Fibroblast of upper back skin (primary cell): ENCODE measurements around the gene PACS1.
"Not testable (repeated sequence)": the region's sequence is repeated elsewhere in the genome, so short reads cannot be mapped to it uniquely, and the experiment has no call there.

Source experiments
- DNase-seq: peaks from one replicate; pipeline ENCODE4 v3.0.0-alpha.2; 2013

Gene PACS1

DNA sequence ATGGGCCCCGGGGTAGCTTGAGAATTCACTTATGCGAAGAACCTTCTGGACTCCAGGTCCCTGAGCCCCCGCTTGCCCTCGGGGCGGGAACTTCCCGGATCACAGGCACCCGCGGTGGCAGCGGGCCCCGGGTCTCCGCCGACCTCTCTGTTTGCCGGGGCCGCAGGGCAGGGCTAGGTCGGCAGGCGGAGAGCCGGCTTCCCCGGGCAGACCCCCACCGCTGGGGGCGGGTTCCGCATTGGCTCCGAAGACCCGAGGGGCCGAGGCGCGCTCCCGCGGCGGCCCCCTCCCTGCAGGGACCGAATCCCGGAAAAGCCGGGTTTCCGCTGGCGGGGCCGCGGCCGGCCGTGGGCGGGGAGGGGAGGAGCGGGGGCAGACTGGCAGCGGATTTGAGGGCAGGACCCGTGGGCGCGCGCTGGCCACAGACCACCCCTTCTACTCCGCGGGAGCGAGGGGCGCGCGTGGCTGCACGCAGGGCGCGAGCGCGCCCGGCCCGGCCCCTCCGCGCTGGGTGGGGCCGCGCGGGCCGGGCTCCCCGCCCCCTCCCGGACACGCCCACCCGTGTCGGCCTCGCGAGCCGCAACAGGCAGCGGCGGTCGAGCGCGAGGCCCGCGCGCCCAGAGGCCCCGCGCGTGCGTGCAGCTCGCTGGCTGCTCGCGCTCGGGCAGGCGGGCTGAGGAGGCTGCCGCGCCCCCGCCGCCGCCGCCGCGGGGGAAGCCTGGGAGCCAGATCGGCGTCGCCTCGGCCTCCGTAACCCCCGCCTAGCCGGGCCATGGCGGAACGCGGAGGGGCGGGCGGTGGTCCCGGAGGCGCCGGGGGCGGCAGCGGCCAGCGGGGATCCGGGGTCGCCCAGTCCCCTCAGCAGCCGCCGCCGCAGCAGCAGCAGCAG lies at the start of gene PACS1:
TSS of gene PACS1 (plus strand) at position 558 of the 889 bp plus-strand sequence. CDS start at position 773, 215 bp downstream.
- peak; percentile 76 for DNase-seq

DNA sequence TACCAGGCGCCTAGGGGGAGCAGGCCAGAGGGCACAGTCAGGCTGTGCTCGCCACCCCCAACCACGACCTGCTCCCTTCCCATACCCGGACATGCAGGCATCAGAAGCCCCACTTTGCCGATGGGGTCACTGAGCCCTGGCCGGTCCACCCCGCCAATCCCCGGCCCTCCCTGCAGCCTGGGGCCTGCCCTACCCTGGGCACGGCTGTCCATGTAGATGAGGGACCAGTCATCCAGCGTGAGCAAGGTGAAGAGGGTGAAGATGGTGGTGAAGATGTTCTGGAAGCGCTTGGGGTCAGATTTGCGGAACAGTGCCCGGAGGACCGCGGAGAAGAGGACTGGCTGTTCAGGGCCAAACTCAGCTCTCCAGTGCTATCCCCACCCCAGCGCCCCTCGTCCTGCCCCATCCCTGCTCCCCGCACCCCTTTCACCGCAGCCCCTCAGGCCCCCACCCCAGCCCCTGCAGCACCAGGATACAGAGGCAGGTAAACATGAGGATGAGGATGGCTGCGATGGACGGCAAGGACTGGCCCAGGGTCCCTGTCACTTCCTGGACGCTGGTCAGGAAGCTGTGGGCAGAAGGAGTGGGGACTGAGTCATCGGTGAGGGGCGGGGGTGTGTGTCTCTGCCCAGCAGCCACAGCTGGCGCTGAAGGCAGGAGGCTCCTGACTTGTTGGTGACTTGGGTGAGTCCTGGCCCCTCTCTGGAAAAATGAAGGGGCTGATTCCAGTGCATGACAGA lies 49.3 kb upstream of the PACS1 start:
- DNase-seq = peak; percentile 46

DNA sequence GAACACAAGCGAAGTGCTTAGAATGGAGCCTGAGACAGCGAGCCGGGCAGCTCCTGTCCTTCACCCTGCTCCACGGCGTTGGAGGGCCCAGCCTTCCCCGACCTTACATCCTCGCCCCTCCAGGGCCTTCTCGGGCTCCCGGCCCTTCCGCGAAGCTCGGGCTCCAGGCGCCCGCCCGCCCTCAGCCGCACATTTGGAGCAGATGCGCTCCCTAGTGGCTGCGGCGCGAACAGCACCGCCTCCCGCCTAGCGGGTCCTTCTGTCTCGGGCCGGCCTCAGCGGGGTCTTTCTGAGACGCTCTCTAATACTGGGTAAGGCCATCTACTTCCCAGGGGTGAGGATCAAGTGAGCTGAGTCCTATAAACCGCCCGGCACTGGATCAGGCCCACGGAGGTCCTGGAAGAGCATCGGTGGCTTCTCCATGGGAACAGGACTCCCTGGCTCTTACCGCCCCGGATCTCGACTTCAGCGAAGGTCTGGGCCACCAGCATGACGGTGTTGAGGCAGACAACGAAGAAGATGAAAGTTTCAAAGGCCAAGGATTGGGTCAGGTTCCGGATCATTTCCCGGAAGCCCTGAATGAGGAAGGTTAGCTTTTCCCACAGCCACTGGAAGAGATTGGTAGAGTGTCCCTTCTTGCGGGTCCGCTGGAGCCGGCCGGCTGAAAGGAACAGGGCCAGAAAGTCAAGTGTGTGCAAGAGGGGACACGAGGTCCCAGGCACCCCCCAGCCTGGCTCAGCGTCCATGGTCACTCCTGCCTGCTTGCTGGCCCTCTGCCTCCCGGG lies 47.5 kb upstream of the PACS1 start:
- DNase-seq = peak; percentile 53

DNA sequence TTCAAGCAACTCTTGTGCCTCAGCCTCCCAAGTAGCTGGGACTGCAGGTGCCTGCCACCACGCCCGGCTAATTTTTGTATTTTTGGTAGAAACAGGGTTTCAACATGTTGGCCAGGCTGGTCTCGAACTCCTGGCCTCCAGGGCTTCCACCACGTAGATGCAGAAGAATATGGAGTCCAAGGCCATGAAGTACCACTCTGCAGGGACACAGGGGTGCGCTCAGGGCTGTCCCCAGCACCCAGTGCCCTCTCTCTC lies 47.0 kb upstream of the PACS1 start:
- DNase-seq = not testable (repeated sequence)

DNA sequence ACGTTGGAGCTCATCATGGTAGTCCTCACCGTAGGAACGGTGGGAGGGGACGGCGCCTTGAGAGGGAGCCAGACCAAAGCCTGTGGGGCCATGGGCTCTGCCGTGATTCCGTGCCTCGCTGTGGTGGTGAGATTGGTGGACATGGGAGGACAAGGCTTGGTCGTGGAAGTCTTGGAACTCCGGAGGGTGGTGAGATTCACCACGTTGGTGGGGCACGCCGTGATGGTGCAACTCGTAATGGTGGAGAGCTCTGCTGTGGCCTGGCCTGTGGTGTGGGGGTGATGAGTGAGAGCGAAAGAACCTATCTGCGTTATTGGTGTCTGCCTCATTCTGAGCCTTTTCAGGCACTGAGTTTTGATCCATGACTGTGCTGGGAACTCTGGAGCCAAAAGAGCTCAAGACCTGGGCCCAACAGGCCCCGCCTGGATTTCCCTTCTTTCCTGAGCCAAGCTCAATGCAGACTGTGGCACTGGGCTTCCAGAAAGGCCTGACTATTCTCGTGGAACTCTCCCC lies 44.0 kb upstream of the PACS1 start, which contains the start of gene CATSPER1:
TSS of gene CATSPER1 (minus strand) at position 463 of the 513 bp plus-strand sequence. CDS start at position 363, 100 bp downstream.
- no peak for DNase-seq

DNA sequence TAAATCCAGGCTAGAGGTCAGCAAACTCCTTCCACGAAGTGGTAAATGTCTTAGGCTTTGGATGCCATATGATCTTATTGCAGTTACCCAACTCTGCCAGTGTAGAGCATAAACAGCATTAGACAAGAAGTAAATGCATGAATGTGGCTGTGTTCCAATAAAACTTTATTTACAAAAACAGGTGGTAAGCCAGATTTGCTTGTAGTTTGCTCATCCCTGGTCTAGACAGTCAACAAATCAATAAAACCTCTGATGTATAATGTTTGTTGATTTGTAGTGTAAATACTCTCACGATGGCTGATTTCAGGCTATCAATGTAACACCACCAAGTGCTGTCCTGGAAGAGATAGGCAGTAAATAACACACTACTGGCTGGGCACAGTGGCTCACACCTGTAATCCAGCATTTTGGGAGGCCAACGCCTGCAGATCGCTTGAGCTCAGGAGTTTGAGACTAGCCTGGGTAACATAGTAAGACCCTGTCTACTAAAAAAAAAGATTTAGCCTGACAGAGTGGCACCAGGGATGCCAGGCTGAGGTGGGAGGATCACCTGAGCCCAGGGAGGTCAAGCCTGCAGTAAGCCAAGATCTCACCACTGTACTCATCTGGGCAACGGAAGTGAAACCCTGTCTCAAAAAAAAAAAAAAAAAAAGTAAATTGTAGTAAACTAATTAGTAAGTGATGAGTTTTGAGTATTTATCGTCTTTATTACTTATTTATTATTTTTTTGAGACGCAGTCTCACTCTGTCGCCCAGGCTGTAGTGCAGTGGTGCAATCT lies 36.9 kb upstream of the PACS1 start:
- DNase-seq = no peak

DNA sequence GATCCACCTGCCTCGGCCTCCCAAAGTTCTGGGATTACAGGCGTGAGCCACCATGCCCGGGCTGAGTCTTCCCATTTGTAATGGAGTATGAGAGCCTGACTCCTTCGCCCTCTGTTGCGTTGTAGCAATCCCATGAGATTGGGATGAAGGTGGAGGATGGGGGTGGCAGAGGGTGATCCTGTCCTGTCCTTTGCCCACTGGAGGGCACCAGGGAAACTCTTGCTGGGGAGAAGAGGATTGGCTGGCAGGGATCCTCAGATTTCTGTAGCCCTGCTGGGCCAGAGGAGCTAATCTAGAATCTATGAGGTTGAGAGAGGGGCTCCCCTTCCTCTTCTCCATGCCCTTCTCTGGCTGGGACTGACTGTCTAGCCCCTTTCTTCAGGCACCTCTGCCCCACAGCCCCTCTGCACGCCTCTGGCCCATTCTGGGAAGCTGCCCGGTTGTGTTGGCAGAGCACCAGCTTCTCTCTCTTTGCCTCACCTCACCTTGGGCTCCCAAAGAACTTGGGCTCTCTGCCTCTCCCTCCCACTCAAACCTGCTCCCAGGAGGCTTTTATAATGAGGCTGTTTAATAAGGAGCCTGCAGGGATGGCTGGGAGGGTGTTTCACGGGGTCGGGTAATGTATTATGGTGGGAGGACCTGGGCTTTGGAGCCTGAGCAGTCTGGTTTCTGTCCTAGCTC lies 34.3 kb upstream of the PACS1 start:
- DNase-seq = no peak

DNA sequence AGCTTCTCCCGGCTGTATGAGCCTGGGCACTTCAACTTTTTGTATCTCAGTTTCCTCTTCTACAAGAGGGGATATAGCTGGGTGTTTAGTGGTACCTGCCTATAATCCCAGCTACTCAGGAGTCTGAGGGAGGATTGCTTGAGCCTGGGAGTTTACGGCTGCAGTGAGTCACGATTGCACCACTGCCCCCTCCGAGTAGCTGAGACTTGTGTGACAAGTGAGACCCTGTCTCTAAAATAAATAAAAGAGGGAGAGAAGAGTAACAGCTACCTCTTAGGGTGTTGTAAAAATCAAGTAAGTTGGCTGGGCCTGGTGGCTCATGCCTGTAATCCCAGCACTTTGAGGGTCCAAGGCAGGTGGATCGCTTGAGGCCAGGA lies 33.8 kb upstream of the PACS1 start:
- DNase-seq = no peak

DNA sequence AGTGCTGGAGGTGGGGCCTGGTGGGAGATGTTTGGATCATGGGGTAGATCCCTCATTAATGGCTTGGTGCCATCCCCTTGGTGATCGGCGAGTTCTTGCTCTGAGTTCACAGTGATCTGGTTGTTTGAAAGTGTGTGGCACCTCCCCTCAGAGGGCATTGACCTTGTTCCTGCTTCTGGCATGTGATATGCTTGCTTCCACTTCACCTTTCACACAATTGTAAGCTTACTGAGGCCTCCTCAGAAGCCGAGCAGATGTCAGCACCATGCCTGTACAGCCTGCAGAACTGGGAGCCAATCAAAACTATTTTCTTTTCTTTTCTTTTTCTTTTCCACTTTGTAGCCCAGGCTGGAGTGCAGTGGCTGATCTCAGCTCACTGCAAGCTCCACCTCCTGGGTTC lies 32.7 kb upstream of the PACS1 start:
- no peak for DNase-seq

DNA sequence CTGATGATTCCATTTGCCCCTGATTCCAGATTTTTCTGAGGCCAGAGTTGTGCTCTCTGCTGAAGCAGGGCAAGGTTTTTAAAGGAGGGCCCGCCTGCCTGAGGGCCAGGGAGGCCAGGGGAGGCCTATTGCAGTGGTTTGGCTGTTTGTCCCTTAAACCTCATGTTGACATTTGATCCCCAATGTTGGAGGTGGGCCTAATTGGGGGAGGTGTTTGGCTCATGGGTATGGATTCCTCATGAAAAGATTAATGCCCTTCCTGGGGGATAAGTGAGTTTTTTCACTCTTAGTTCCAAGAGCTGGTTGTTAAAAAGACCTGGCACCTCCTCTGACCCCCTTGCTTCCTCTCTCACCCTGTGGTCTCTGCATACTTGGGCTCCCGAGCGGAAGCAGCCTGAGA lies 30.3 kb upstream of the PACS1 start:
- DNase-seq = no peak

DNA sequence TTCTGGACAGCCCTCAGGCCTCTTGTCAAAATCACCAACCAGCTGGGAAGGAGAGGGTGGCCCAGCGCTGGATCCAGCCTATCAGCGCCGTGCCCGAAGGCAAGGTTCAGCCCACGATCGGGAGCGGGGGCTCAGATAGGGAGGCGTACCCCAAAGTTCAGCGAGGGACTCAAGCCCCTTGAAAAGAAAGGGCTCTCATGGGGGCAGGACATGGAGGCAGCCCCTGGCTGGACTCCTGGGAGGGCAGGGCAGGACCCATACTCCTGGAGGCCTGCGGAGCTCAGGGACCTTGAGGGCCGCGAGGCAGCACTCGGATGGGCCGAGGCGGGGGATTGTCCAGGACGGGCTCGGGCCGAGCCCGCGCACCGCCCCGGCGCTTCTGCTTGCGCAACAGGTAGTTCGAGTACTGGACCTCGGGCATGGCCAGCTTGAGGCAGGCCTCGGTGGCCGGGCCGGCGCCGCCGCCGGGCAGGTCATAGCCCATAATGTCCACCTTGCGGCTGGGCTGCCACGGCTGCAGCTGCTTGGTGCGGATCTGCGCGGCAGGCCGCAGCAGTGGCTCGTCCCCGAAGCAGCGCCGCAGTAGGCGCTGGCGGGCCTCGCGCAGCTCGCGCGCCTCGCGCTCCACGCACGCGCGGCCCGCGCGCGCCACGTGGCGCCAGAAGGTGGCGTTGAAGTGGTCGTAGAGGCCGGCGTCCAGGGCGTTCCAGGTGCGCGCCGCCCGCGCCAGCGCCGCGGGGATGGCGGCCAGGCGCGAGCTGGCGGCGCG lies 27.7 kb upstream of the PACS1 start:
- DNase-seq = no peak

DNA sequence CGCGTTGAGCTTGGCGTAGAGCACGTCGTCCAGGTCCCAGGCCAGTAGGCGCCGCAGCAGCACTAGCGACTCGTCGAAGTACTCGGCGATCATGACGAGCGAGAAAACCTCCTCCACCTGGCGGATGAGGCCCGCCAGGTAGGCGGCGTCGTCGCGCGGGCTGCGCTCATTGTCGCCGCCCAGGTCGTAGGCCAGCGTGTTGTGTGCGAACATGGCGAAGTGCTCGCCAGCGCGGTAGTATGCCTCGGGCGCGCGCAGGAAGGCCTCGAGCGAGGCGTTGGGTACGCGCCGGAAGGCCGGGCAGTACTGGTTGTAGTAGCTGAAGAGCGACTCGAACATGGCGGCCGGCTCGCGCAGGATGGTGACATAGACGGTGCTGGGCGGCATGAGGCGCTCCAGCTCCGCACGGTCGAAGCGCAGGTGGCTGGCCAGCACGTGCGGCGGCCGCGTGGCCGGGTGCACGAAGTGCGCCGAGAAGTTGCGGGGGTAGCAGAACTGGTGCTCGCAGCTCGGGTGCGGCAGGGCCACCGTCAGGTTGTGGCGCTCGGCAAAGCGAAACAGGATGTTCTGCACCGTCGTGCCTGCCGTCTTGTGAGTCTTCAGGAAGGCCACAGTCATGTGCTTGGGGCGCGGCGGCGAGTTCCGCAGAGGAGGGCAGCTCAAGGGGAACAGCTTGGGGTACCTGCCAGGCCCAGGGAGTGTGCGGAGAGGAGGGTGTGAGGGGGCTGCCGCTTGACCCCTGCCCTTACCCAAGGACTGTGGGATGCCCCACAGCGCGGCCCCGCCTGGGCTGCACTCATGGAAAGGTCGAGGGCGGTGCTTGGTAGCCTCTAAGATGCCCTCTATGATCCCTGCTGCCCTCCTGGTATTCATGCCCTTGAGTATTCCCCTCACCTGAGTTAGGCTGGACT lies 26.8 kb upstream of the PACS1 start:
- no peak for DNase-seq

DNA sequence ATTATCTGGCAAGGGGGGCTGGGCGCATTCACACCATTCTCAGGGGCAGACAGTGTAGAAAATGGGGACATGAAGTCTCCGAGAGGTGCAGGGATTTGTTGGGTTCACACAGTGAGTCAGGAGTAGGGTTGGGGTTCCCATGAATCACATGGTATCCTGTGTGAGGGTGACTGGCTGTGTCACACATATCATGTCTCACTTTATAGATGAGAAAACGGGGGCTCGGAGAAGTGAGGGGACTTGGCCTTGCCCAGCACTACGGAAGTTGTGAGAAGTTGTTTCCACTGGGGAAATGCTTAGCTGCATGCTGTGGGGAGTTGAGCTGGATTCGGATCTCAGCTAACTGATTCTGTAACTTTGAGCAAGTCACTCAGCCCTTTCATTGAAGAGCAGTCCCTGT lies 25.3 kb upstream of the PACS1 start:
- no peak for DNase-seq

DNA sequence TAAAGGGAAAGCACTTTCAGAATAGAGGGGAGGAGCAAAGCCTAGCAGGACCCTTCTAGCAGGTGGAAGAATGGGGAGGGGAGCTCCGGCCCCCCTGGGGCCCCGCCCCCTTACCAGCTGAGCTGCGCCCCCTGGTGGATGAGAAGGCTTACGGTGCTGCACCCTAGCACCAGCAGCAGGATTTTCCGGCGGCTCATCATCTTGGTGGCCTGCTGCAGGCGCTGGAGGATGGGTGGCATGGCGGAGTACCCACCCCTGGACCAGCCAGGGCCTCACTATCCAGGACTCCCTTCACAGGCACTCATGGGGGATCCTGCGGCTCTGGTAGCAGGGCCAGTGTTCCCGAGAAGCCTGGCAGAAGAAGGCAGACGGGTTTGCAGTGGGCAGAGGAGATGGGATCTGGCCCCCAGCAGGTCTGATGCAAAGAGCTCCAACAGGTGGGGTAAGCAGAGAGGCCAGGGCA lies 24.9 kb upstream of the PACS1 start:
- DNase-seq = peak; percentile 67

DNA sequence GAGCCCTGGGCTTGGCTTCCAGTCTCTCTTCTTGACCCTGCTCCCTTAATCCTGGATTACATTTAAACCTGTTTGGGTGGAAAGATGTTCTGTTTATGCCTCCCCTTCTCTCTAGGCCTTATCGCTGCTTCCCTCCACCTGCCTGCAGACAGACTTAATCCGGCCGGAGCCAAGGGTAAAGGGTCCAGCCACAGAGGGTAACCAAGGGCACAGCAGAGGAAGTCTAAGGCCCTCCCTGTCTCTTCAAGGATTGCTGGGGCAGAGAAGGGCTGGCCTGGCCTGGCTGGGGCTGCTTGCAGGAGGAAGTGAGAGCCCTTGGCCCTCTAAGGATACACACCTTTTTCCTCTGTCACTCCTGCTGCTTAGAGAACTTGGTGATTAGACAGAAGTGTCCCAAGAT lies 23.2 kb upstream of the PACS1 start:
- DNase-seq = no peak

DNA sequence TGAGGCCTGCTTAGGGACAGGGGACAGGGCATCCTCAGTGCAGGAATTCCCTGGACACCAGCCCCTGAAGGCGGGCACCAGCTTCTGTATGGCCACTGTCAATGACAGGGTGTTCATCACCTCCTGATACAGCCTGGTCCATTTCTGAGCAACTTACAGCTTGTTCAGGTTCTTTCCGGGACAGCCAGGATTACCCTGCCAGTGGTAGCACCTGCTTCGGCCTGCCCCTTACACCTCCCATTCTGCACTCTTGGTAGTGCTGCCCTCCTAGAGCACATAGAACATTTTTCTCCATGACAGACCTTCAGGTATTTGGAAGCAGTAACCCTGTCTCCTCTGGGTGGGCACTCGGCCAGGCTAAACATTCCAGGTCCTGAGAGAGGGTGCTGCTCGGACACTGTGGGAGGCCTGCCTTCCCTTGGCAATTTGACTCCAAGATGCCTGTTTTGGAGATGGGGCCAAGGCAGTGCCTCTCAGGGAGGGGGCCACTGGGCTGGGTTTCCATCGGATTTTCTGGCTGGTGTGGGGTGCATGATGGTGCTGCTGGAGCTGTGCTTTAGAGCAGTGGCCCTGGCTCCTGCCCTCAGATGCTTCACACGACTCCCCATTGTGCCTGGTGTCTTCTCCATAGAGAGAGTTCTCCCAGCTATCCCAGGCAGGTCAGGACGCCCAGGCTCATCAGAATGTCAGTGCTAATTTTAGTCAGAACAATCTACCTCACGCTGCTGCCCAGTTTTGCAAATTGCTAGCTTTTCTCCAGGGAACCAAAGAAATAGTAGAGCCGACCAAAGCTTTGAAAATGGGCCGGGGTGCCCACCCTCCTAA lies 22.3 kb upstream of the PACS1 start:
- DNase-seq = peak; percentile 28

DNA sequence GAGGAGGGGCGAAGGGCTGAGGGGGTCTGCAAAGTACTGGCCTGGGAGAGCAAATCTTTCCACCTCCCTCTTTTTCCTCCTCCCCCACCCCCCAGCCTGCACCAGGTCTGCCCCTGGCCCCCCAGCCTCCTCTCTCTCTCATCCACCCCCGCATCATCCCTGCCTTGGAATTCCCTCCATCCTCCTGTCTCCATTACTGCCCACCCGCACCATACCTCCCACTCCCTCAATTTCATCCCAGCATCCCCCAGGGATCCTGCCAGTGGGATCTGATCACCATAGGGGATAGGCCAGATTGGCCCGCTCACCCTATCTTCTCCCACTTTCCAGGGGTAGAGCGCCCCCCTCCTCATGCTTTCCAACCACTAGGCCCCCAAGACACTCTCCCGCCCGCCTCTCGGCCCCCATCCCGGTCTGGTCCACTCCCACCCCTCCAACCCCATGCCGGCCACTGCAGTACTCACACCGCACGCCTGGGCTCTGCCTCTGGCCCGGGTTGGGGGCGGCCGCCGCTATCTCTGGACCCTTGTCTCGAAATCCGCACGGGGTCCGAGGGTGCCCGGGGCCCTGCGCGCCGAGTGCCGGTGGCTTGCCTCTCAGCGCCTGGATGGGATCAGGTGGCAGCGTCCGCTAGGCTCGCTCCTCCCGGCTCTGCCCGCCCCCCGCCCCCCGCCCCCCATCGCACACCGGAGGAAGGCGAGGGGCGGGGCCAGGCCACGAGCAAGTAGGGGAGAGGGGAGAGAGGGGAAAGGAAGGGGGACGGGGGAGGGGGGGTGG lies 21.3 kb upstream of the PACS1 start, which contains the start of gene GAL3ST3:
TSS of gene GAL3ST3 (minus strand) at position 615 of the 777 bp plus-strand sequence. CDS start 3,746 bp downstream, outside the sequence.
- DNase-seq = no peak
